Esophagus muscularis mucosa (tissue), 3 donors: ENCODE data around the gene TMEM54.

Experiments
- CTCF ChIP-seq, 3 experiments: fragments of 200-600 bp in 2 of 3; fragments of 450-650 bp in 1 of 3; sonication (generic) in 2 of 3; IDR thresholded peaks; one replicate each; pipeline ENCODE4 v1.5.1; 2017 to 2019; ENCODE audit warnings: antibody characterized with exemption in 3 of 3, mild to moderate bottlenecking in 2 of 3, moderate library complexity in 1 of 3
- POLR2A ChIP-seq: fragments of 450-650 bp; IDR thresholded peaks from one replicate; pipeline ENCODE4 v1.6.1; 2017; ENCODE audit warnings: antibody characterized with exemption, moderate library complexity, mild to moderate bottlenecking, low read depth

DNA sequence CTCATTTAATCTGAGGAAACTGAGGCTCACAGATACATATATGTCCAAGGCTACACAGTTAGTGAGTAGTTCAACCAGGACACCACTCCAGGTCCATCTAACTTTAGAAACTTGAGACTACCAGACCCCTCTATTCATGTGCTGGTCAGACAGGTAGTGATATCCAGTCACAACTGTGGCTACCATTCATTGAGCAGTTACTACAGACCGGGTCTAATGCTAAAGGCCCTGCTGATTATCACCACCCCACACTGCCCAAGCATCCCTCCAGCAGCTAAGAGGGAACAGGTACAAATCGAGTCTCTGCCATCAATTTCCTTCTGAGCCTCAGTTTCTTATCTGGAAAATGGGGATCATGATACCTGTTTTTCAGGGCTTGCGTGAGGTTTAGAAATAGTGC is 9.6 kb downstream of the TMEM54 start:
- TF ChIP-seq POLR2A, result no peak
- no peak for TF ChIP-seq CTCF (IDR thresholded peaks at IDR 0.05)
